Retinal pigment epithelial cell (primary cell): ENCODE results near the gene KREMEN1.

Source experiments
- DNase-seq: peaks from one replicate; pipeline ENCODE4 v3.0.0-alpha.2; 2010; ENCODE audit warnings: low read depth
- H3K4me3 ChIP-seq: 2 replicates; pipeline ENCODE4 v1.5.1; 2011; ENCODE audit warnings: mild to moderate bottlenecking, low read length, control low read depth, moderate library complexity
- CTCF ChIP-seq: conservative IDR thresholded peaks from 2 replicates; pipeline ENCODE4 v1.5.1; 2011; ENCODE audit warnings: low read depth, low read length, control low read depth, inconsistent platforms

KREMEN1 gene

DNA sequence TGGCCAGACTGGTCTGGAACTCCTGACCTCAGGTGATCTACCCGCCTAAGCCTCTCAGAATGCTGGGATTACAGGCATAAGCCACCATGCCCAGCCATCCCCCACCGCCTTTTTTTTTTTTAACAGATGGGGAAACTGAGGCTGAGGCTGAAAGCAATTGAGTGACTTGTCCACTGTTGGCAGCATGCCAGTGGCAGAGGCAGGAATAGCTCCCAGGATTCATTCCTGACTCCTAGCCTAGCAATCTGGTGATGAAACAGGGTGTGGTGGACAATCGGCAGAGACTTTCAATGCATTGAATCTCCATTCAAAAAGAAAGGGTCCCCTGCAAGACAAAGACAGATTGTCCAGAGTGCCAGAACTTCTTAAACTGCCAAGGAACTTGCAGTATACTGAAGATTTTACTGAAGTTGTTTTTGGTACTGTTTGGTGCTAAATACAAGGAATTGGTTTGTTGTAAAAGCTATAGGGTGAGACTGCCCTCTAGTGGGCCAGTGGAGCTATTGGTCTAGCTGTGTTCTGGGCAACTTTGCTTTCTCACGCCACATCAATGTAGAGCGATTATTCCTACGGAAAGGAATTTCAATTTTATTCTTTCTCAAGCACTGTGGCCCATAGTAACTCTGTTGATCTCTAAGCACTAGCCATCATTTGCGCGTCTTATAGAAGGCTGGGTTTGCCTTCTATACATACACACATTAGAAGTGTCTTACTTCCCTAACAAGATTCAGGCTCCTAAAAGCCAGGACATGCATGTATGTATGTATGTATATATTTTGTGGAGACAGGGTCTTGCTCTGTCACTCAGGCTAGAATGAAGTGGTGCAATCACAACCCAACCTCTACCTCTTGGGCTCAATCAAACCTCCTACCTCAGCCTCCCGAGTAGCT, 32.2 kb upstream of the KREMEN1 start:
- no peak overlapping the region for H3K4me3 ChIP-seq
- no peak for DNase-seq
- peak; percentile 99 for TF ChIP-seq CTCF

GRCh38 chr22:29041408-29041807, 31.4 kb upstream of the KREMEN1 start:
- DNase-seq: no peak
- TF ChIP-seq CTCF: no peak
- H3K4me3 ChIP-seq: no peak overlapping the region

GRCh38 chr22:29043906-29044575, 28.8 kb upstream of the KREMEN1 start:
- H3K4me3 ChIP-seq: no peak overlapping the region
- TF ChIP-seq CTCF: no peak
- no peak for DNase-seq

GRCh38 chr22:29044657-29045176, 28.1 kb upstream of the KREMEN1 start:
- DNase-seq: no peak
- no peak overlapping the region for H3K4me3 ChIP-seq
- no peak for TF ChIP-seq CTCF

- H3K4me3 ChIP-seq: no peak overlapping the region
- DNase-seq: no peak
- no peak for TF ChIP-seq CTCF
Observed at GRCh38 chr22:29048822-29049654, 23.8 kb upstream of the KREMEN1 start.

DNA sequence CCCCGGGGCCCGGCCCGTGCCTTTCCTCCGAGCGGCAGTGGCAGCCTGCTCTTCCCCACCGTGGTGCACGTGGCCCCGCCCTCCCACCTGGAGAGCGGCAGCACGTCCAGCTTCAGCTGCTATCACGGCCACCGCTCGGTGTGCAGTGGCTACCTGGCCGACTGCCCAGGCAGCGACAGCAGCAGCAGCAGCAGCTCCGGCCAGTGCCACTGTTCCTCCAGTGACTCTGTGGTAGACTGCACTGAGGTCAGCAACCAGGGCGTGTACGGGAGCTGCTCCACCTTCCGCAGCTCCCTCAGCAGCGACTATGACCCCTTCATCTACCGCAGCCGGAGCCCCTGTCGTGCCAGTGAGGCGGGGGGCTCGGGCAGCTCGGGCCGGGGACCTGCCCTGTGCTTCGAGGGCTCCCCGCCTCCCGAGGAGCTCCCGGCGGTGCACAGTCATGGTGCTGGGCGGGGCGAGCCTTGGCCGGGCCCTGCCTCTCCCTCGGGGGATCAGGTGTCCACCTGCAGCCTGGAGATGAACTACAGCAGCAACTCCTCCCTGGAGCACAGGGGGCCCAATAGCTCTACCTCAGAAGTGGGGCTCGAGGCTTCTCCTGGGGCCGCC, 23.1 kb upstream of the KREMEN1 start:
- TF ChIP-seq CTCF: no peak
- DNase-seq: no peak
- H3K4me3 ChIP-seq: no peak overlapping the region
